Activated naive CD8-positive, alpha-beta T cell treated with anti-CD3 and anti-CD28 coated beads, Interleukin-2, amount 10 ng/mL, durations not matched to agents 7 days and 5 days (primary cell): ENCODE data around the gene POU2F3. TPM values are rescaled to one million over a fixed set of nuclear protein-coding genes. Genes with fewer than 3 reads are reported as not detected.

Experiments used
- ATAC-seq: fragments of 150-1000 bp; cut with Tn5 transposase; one replicate; pipeline ENCODE4 v1.10.0; 2021; ENCODE audit warnings: low read depth, moderate library complexity
- POLR2A ChIA-PET: fragments of 350-600 bp; sonication (Branson Sonifier 250); formaldehyde crosslinking; loops from one replicate; lab custom pipeline; 2021; ENCODE audit warnings: antibody characterized with exemption; lab: Charles Lee
- DNase-seq: peaks from one replicate; pipeline ENCODE4 v3.0.0; 2021
- H3K27ac Mint-ChIP-seq: one replicate; pipeline ENCODE4 v1.8.0; 2022; ENCODE audit warnings: mild to moderate bottlenecking, mixed read lengths
- H3K27me3 Mint-ChIP-seq: one replicate; pipeline ENCODE4 v1.8.0; 2022; ENCODE audit warnings: mild to moderate bottlenecking, moderate library complexity, mixed read lengths
- H3K36me3 Mint-ChIP-seq: one replicate; pipeline ENCODE4 v1.8.0; 2021; ENCODE audit warnings: mild to moderate bottlenecking, mixed read lengths
- H3K4me1 Mint-ChIP-seq: one replicate; pipeline ENCODE4 v1.8.0; 2021; ENCODE audit warnings: mixed read lengths
- H3K4me3 Mint-ChIP-seq: one replicate; pipeline ENCODE4 v1.8.0; 2022; ENCODE audit warnings: mild to moderate bottlenecking, moderate library complexity, mixed read lengths
- H3K9me3 Mint-ChIP-seq: one replicate; pipeline ENCODE4 v1.8.0; 2021; ENCODE audit warnings: mixed read lengths
- total RNA-seq, 2 experiments: library from RNA; stranded (reverse); gene quantifications; one replicate each; pipeline ENCODE4 v1.2.3, GENCODE V29; 2021

Gene POU2F3
- total RNA-seq, 2 experiments from 2014 or later, result not detected

DNA sequence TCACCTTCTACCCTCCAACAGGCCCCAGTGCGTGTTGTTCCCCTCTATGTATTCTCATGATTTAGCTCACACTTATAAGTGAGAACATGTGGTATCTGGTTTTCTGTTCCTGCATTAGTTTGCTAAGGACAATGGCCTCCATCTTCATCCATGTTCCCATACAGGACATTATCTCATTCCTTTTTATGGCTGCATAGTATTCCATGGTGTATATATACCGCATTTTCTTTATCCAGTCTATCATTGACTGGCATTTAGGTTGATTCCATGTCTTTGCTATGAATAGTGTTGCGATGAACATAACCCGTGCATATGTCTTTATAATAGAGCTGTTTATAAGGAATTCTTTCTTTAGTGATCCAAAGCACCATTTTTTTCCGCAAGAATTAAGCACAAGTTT lies 56.6 kb downstream of the POU2F3 start:
- H3K27ac Mint-ChIP-seq, result no peak overlapping the region
- POLR2A ChIA-PET, result no interaction called here
- no peak overlapping the region for H3K4me3 Mint-ChIP-seq
- DNase-seq (no peak), ATAC-seq (no peak)
- no peaks in the 10 kb centered on the region for H3K4me1 Mint-ChIP-seq
- no peaks in the 10 kb centered on the region for H3K9me3 Mint-ChIP-seq
- no peaks in the 10 kb centered on the region for H3K36me3 Mint-ChIP-seq
- peaks cover 53% of the 10 kb centered on the region for H3K27me3 Mint-ChIP-seq

DNA sequence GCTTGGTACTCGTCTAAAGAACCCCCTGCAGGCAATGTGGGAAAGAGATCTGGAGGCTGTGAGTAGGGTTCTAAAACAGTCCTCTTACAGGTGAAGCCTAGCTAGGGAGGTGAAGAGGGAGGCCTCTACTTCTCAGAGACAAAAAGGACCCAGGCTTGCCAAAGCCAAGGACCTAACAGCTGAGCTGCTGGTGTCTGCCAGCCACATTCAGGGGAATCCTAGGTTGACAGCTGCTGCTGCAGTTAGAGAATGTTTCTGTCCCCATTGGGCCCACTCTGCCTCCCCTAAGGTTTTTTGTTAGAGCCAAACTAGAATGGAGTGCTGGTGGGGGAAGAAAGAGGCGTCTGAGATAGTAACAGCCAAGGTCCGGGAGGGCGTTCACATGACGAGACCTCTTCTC lies 58.5 kb downstream of the POU2F3 start:
- peaks cover 53% of the 10 kb centered on the region for H3K27me3 Mint-ChIP-seq
- ATAC-seq (no peak), DNase-seq (no peak)
- H3K9me3 Mint-ChIP-seq, result no peaks in the 10 kb centered on the region
- H3K27ac Mint-ChIP-seq, result no peak overlapping the region
- no peak overlapping the region for H3K4me3 Mint-ChIP-seq
- no peaks in the 10 kb centered on the region for H3K4me1 Mint-ChIP-seq
- no peaks in the 10 kb centered on the region for H3K36me3 Mint-ChIP-seq
- POLR2A ChIA-PET, result no interaction called here

DNA sequence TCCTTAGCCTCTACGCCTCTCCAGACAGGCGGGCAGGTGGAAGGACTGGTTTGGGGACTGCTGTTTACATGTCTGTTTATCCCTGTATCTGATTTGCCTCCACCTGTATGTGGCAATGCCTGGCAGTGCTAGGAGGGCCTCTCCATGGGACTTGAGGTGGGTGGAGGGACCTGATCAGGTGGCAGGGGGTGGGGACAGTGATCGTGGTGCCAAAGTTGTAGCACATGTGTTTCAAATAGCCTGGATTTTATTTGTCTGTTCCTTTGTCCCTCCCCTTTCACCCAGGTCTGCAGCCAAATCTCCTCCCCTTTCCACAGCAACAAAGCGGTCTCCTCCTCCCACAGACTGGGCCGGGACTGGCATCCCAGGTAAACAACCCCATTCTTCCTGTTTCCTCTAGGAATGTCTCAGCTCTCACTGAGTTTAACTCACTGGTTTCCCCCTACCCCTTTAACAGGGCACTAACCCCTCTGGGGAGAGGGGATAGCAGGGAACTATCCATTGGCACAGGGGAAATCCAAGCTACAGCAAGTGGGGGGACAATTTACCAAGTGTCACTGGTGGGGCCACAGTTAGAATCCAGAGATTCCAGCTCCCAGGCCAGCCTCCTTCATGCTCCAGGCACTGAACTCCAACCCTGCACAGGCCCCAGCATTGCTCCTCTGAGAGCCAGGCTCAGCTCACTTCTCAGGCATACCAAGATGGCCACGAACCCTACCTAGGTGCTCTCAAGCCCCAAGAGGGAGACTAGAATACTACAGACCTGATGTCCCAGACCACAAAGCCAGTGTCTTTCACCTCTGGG lies 62.3 kb downstream of the POU2F3 start:
- Mint-ChIP-seq H3K27ac (peak overlapping the region; percentile 41), H3K36me3 (no peaks in the 10 kb centered on the region), H3K4me3 (no peak overlapping the region), H3K9me3 (no peaks in the 10 kb centered on the region), H3K4me1 (no peaks in the 10 kb centered on the region), H3K27me3 (peaks cover 33% of the 10 kb centered on the region)
- no peak for ATAC-seq
- no peak for DNase-seq
- POLR2A ChIA-PET, result interaction anchor here (0.9 to 1.6 kb wide), 2 partner anchors 58 to 67 kb away, joined by 3 to 4 read pairs; no protein-coding TSS in a partner anchor

DNA sequence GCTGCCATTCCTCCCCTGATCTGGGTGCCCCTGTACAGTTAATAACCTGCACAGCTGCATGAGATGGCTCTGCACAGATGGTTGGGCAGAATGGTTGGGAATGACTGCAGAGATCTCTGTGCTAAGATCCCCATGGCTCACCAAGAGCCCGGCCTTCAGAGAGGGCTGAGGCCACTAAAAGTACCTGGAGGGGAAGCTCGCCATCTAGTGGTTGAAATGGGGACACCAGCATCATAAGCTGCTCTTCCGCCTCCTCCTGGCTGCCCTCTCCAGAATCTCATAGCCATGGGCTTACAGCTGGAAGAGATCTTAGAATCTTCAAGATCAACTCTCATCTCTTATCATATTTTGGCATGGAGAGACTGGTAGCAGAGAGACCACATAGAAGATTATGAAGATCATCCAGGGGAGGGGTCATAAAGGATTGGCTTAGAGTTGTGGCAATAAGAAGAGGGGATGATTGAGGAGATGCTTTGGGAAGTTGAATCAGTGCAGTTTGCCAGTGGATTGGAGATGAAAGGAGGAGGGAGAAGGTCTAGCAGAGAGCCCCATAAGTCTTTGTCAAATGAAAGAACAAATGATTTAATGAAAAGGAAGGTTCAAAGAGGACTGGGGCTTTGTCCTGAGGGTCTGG lies 63.2 kb downstream of the POU2F3 start:
- no peaks in the 10 kb centered on the region for H3K4me1 Mint-ChIP-seq
- H3K9me3 Mint-ChIP-seq, result no peaks in the 10 kb centered on the region
- peak; percentile 63 for DNase-seq
- no peak overlapping the region for H3K27ac Mint-ChIP-seq
- no peaks in the 10 kb centered on the region for H3K36me3 Mint-ChIP-seq
- POLR2A ChIA-PET, result interaction anchor here (0.9 to 1.6 kb wide), 2 partner anchors 59 to 68 kb away, joined by 3 to 4 read pairs; no protein-coding TSS in a partner anchor
- H3K4me3 Mint-ChIP-seq, result no peak overlapping the region
- peaks cover 31% of the 10 kb centered on the region for H3K27me3 Mint-ChIP-seq
- ATAC-seq, result peak; percentile 88

DNA sequence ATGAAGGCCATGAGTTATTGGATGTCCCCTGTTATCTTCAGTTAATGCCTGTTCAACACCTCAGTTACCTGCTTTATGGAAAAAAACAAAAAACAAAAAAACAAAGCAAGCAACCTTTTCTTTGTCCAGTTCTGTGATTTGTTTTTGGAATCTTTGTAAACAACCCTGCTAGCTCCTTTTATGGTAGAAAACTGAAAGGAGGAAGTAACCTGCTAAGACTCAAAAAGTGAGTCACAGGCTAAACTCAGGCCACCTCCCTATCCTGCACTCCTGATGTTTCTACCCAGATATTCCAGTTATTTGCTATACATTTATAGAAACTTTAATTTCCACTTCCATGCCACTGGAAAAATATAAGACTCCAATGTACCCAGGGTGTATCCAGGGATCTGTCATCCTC lies 64.6 kb downstream of the POU2F3 start:
- Mint-ChIP-seq H3K4me3 (no peak overlapping the region), H3K36me3 (no peaks in the 10 kb centered on the region), H3K4me1 (no peaks in the 10 kb centered on the region), H3K9me3 (no peaks in the 10 kb centered on the region), H3K27me3 (peaks cover 27% of the 10 kb centered on the region), H3K27ac (no peak overlapping the region)
- ATAC-seq (no peak), DNase-seq (no peak)
- POLR2A ChIA-PET, result no interaction called here

DNA sequence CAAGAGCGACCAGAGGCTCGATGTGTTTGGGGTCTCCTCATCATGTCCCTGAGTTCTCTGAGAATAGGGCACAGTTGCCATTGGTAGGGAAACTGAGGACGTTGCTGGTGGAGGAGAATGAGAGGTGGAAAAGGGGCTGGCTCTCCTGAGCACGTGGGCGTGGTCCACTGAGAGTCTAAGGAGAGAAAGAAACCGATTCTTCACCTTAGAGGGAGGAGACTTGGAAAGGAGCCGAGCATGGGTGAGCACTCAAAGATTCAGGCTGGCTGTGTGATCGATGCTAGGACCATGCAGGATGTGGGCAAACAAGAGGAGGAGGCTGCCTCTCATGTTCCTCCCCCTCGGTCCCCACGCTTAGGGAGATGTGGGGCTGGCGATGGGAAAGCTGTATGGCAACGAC lies 65.3 kb downstream of the POU2F3 start:
- Mint-ChIP-seq H3K4me3 (no peak overlapping the region), H3K36me3 (no peaks in the 10 kb centered on the region)
- POLR2A ChIA-PET, result no interaction called here

DNA sequence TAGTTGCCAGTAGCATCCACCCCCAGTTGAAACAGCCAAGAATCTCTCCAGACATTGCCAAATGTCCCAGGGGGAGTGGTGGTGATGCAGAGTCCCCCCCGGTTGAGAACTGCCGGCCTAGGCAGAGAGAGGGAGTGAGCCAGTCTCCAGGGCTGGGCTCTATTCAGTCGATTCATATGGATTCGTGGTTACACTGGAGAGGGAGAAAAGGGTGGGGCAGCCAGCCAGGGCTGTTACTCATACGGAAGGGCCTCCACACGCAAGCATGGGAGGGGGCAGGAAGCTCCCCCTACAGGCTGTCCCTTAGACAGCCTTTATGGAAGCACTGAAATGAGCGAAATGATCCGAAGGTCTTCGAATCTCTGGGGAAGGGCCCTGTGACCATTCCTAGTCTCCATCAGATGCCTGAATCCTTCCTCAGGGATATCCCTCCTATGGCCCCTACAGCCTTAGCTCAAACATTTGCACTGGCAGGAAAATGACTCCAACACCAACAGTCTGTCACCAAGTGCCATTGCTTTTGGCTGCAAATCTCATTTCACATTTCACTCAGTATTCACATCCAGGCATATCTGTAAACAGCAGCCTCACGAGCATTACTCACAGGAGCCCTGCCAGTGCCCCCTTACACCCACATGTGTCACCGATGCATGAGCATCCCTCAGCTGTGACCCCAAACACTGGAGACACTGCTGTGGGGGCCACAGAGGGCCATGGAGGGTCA lies 66.7 kb downstream of the POU2F3 start:
- H3K4me1 Mint-ChIP-seq, result no peaks in the 10 kb centered on the region
- H3K27ac Mint-ChIP-seq, result no peak overlapping the region
- peaks cover 17% of the 10 kb centered on the region for H3K27me3 Mint-ChIP-seq
- DNase-seq (no peak), ATAC-seq (no peak)
- POLR2A ChIA-PET, result no interaction called here
- no peaks in the 10 kb centered on the region for H3K36me3 Mint-ChIP-seq
- H3K9me3 Mint-ChIP-seq, result no peaks in the 10 kb centered on the region
- H3K4me3 Mint-ChIP-seq, result no peak overlapping the region

More for the DNA sequence above, 65.3 kb downstream of the POU2F3 start:
- H3K4me1 Mint-ChIP-seq, result no peaks in the 10 kb centered on the region
- ATAC-seq (no peak), DNase-seq (no peak)
- H3K9me3 Mint-ChIP-seq, result no peaks in the 10 kb centered on the region
- H3K27me3 Mint-ChIP-seq, result peaks cover 23% of the 10 kb centered on the region
- no peak overlapping the region for H3K27ac Mint-ChIP-seq

DNA sequence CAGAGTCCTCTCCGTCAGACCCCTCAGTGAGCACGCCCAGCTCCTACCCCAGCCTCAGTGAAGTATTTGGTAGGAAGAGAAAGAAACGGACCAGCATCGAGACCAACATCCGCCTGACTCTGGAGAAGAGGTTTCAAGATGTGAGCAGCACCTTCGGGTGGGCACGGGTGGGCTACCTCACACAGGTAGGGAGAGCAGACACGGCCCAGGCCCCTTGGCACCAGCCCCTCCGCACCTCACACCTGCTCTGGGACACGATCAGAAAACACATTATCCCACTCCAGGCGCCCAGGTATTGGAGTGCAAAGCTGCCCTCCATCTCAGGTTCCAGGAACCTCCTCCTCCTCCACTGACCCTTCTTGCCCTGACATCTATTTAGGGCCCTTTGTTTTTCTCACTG lies 67.5 kb downstream of the POU2F3 start:
- H3K4me1 Mint-ChIP-seq, result no peaks in the 10 kb centered on the region
- H3K27ac Mint-ChIP-seq, result no peak overlapping the region

DNA sequence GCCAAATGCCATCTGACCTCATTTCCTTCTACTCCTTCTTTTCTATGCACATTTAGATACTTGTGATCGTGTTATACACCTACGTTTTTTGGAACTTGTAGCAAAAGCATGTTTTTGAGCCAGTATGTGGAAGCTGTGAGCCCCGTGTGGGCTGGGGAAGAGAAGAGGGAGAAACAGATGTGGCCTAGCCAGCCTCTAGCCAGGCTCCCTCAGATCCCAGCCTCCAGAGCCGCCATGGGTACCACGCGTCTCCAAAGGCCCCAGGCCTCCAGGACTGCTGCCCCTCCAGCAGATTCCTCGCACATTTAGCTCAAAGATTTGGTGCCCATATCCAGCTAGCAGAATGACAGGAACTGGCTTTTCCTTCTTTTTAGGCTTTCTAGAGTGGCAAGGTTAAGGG lies 68.1 kb downstream of the POU2F3 start:
- Mint-ChIP-seq H3K27ac (no peak overlapping the region), H3K36me3 (no peaks in the 10 kb centered on the region), H3K9me3 (no peaks in the 10 kb centered on the region), H3K4me3 (no peak overlapping the region), H3K4me1 (no peaks in the 10 kb centered on the region), H3K27me3 (peaks cover 15% of the 10 kb centered on the region)
- POLR2A ChIA-PET, result no interaction called here
- no peak for ATAC-seq
- no peak for DNase-seq

More for the DNA sequence above, 67.5 kb downstream of the POU2F3 start:
- Mint-ChIP-seq H3K9me3 (no peaks in the 10 kb centered on the region), H3K4me3 (no peak overlapping the region), H3K27me3 (peaks cover 12% of the 10 kb centered on the region), H3K36me3 (no peaks in the 10 kb centered on the region)
- no peak for DNase-seq
- ATAC-seq, result no peak
- POLR2A ChIA-PET, result no interaction called here

DNA sequence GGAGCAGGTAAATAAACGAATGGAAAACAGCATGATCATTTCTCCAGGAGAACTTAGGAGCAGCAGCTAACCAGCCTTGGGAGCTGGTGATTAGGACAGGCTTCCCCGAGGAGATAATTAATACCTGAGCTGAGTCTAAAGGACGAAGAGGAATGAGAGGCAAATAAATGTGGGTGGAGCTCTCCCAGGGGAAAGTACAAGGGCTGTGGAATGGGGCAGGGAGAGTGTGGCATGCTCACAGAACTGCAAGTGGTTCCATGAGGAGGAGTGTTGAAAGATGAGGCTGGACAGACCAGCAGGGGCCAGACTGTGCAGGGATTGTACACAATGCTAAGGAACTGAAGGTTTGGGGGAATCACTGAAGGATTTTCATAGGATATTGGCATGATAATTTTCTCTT lies 70.9 kb downstream of the POU2F3 start:
- POLR2A ChIA-PET, result no interaction called here

DNA sequence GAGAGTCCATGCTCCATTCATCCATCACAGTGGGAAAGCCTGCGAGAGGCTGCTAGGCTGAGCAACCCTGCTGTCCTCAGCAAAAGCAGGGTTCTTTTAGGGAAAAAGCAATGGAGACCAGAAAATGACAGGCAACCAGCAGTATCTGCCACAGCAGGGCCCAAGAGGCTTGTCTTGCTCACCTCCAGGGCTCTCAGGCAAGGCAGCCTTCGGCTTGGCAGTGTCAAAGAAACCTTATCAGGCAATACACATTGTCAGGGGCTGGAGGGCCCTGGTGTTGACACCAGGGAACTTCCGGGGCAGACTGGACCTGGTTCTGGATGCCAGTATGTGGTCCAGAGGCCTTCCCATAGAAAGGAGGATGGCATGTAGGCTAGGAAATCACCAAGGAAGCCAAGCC lies 74.9 kb downstream of the POU2F3 start:
- H3K4me3 Mint-ChIP-seq, result no peak overlapping the region
- H3K27me3 Mint-ChIP-seq, result peaks cover 28% of the 10 kb centered on the region
- no peak overlapping the region for H3K27ac Mint-ChIP-seq
- ATAC-seq (no peak), DNase-seq (no peak)
- H3K4me1 Mint-ChIP-seq, result no peaks in the 10 kb centered on the region
- no peaks in the 10 kb centered on the region for H3K36me3 Mint-ChIP-seq
- no peaks in the 10 kb centered on the region for H3K9me3 Mint-ChIP-seq
- POLR2A ChIA-PET, result no interaction called here

More for the DNA sequence above, 70.9 kb downstream of the POU2F3 start:
- Mint-ChIP-seq H3K9me3 (no peaks in the 10 kb centered on the region), H3K27ac (no peak overlapping the region), H3K4me3 (no peak overlapping the region), H3K27me3 (peaks cover 4% of the 10 kb centered on the region), H3K4me1 (no peaks in the 10 kb centered on the region), H3K36me3 (no peaks in the 10 kb centered on the region)
- no peak for DNase-seq
- ATAC-seq, result no peak

DNA sequence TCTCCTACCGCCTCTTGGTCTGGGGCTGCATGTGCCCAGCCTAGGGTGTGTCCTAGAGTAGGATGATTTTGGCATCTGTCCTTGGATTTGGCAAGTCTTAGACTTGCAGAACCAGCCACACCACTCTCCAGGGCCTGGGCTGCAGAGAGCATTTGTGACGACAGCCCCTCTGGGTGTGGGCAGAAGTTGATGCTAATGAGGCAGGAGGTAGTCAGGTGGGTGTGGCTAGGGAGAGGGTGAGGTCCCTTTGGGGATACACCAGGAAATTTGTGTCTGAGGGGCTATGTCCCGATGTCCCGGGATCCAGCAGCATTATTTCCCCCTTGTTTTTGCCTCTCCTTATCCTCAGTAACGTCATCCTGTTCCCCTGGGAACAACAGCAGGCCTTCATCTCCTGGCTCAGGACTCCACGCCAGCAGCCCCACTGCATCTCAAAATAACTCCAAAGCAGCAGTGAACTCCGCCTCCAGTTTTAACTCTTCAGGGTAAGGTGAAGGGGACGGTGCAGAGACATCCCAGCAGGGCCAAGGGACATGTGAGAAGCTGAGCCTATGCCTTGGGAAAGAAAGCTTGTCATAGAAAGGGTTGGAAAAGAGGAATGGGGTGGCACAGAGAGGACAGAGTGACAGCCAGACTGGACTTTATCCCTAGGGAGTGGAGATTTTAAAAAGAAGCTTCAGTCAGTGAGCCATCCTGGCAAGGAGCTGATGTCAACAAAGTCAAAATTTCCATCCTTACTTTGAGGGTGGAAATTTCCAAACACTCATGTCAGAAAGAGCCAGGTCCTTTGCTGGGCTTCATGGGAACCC lies 77.1 kb downstream of the POU2F3 start:
- ATAC-seq (no peak), DNase-seq (no peak)
- Mint-ChIP-seq H3K27ac (no peak overlapping the region), H3K36me3 (no peaks in the 10 kb centered on the region), H3K9me3 (no peaks in the 10 kb centered on the region), H3K4me3 (no peak overlapping the region), H3K27me3 (peaks cover 33% of the 10 kb centered on the region), H3K4me1 (no peaks in the 10 kb centered on the region)
- POLR2A ChIA-PET, result no interaction called here
